ENCODE measurements around the gene OR10J4. TPM values are rescaled to one million over a fixed set of nuclear protein-coding genes. Genes with fewer than 3 reads are reported as not detected.
A peak's percentile ranks its signal among the peaks of the same experiment; 100 is the strongest.
"Not testable (repeated sequence)": the region's sequence is repeated elsewhere in the genome, so short reads cannot be mapped to it uniquely, and the experiment has no call there.

The OR10J4 gene
- not detected for total RNA-seq

DNA sequence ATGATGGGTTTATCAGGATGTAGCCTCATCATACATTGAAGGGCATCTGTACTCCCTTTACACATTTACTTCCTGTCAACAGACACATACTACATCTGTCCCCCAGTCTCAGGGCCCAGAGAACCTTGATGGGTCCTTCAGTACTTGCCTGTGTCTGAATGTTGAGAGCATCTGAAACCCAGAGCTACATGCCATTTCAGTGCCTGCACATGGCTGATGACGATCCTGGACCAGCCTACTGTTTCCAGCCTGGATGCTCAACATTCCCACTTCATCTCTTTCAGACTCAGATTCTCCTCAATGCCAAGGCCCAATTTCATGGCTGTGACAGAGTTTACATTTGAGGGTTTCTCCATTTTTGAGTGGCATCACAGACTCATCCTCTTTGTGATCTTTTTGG lies at the start of gene OR10J4:
Gene OR10J4 (plus strand): TSS at position 301 of the 400 bp plus-strand sequence.
- DNase-seq (ENCODE audit: low spot score) = no peak

DNA sequence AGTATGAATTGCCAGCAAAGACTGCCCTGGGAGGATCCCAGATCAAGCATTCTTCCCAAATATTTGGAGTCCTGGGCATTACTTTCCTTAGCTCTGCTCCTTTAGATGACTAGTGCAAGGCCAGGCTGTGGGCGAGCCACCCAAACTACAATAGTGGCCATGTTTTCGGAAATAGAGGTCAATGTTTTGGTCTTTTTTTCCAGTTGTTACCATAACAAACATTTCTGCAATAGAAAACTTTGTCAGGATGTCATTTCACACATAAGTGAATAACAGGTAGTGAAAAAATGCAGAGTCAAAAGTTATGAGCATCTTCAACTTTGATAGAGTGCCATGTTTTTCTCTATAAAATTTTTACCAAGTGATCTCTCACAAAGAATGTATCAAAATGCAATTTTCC lies 25.2 kb upstream of the OR10J4 start:
- no peak for DNase-seq (ENCODE audit: low spot score)

DNA sequence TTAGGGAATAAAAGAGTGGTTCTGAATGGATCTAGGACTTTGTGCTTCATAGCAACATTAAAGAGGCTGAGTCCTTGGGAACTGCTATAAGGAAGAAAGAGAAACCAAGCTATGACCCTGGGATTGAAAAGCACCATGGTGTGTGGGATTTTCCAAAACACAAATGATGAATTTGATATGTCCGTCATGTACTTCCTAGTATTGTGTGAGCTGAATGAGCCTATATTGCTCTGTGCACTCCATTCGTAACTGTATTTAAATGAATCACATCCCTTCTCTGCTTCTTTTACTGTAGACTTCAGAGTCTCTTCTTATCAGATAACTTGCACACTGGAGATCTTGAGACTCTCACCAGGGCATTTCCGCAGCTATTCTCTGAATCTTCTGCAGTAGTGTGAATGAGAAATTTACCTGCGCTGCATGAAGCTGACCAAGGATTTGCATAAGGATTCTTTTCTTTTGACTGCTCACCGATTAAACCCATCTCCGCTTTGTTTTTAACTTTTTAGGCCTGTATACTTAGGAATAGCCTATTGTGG lies 23.1 kb upstream of the OR10J4 start:
- DNase-seq (ENCODE audit: low spot score) = no peak

DNA sequence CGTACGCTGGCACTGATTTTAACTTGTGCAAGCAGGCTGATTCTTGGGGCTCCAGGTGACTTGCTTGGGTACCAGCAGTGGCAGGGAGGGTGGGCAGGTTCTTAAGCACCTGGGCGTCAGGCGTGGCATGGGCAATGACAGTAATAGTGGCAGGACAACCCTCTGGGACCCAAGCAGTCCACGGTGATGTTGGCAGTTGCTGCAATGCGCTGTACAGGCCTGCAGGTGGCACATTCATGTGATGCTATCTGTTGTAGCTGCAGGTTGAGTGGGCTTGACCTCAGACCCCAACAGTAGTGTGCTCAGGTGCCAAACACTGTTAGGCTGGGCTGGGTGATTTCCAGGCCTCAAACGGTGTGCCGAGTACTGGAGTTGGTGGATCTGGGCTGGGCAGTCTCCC lies 10.2 kb upstream of the OR10J4 start:
- DNase-seq (ENCODE audit: low spot score) = no peak

DNA sequence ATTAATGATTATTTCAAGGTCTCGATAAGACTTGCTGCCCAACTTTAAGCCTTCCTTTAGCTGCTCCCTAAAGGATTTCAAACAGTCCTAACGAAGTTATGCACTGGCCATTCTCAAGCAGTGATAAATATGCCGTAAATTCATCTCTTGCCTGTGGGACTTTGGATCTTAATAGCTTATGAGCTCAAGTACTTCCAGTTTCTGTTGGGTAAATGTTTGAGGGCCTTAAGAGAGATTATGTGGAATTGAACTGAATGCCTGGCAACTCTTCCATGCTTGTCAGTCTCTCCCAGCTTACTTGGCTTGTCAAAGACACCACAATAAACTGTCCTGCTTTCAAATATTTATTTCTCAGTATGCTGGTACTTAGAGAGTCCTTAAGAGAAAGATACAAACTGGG lies 3.5 kb upstream of the OR10J4 start:
- no peak for DNase-seq (ENCODE audit: low spot score)

- DNase-seq (ENCODE audit: low spot score) = no peak
Observed at GRCh38 chr1:159429074-159429861, 2.7 kb upstream of the OR10J4 start.

DNA sequence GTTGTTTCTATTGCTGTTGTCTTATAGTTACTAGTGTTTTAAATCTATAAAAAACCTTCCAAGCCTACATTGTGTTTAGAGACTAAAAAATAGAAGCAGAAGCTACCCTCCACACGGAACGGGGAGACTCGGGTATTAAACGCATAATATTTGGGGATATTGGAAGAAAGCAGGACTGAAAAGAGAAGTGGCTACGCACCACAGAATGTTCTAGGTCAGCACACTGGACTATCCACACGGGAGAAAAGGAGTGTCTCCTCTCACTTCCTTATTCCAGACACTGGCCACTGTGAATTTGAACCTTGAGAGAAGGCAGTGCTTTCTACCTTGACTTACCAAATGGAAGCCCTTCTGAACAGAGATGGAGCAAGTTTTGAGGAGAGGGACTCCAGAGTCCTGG lies 1.0 kb upstream of the OR10J4 start:
- no peak for DNase-seq (ENCODE audit: low spot score)

DNA sequence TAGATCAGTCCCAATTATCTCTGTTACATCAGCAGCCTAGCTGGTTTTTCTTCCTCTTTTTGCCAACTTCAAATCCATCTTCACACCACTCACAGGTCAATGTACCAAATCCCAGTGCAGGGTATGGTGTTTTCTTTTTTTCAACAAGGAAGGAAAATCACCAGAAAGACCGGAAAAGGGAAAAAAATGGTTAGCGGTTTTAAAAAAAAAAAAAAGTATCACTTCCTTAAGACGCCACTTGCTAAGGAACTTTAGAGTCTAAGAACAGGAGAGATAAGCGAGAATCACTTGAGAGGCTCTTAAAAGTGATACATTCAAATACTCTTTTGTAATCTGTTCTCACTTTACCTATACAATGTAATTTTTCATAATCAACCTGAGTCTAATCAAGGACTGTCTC lies 4.5 kb downstream of the OR10J4 start:
- DNase-seq (ENCODE audit: low spot score) = peak; percentile 69

DNA sequence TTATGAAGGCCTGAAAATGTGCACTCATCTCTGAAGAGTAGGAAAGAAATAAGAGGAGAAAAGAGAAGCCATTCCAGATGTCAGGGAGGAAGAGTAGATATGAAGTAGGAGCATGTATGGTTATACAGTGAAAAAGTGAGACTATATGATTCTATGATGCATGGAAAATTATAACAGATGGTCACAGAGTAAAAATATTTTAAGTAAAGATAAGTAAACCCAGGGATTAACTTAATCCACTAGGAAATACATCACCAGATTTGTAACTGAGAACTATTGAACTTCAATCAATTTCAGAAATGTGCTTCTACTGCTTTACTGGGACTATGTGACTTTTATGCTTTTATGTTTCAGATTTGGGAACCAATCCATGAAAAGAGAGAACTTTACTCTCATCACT lies 7.4 kb downstream of the OR10J4 start, which contains the start of gene OR10J1:
Gene OR10J1 (plus strand): TSS at position 301 of the 400 bp plus-strand sequence. CDS start 70 bp downstream, at position 371.
- DNase-seq (ENCODE audit: low spot score) = no peak

- no peak for DNase-seq (ENCODE audit: low spot score)
Observed at GRCh38 chr1:159441360-159441759, 9.4 kb downstream of the OR10J4 start.

GRCh38 chr1:159442428-159442827 lies 10.4 kb downstream of the OR10J4 start:
- no peak for DNase-seq (ENCODE audit: low spot score)

GRCh38 chr1:159443066-159443750 lies 11.2 kb downstream of the OR10J4 start:
- no peak for DNase-seq (ENCODE audit: low spot score)

DNA sequence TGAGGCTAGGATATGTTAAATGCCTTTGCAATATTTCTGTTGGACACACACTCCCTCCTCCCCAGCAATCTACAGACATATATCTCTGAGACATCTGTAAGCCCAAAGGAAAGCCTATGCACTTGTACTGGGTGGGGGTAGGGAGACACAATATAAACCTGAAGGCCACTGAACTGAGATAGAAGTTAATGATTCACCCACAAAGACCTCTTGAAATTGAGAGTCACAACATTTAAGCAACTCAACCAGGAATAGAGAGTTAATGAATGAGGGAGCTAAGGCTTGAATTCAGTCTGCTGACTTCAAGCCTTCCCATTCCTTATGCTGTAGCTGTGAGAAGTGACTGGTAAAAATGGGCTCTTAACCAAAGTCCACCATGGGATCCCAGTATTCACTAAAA lies 12.5 kb downstream of the OR10J4 start:
- no peak for DNase-seq (ENCODE audit: low spot score)

GRCh38 chr1:159448181-159448580 lies 16.2 kb downstream of the OR10J4 start:
- DNase-seq (ENCODE audit: low spot score) = no peak

- not testable (repeated sequence) for DNase-seq (ENCODE audit: low spot score)
Observed at GRCh38 chr1:159449605-159450004, 17.6 kb downstream of the OR10J4 start.

DNA sequence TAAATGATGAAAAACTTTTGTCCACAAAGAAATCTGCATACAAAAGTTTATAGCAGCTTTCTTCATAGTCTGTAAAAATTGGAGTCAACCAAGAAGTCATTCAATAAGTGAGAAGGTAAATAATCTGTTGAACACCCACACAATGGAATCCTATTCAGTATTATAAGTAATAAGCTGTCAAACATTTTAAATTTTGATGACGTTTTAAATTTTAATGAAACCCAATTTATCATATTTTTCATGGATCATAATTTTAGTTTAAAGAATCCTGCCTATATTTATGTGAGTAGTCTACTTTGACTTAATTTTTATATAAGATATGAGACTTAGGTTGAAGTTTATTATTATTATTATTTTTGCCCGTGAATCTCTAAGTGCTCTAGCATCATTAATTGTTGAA lies 27.5 kb downstream of the OR10J4 start:
- no peak for DNase-seq (ENCODE audit: low spot score)

DNA sequence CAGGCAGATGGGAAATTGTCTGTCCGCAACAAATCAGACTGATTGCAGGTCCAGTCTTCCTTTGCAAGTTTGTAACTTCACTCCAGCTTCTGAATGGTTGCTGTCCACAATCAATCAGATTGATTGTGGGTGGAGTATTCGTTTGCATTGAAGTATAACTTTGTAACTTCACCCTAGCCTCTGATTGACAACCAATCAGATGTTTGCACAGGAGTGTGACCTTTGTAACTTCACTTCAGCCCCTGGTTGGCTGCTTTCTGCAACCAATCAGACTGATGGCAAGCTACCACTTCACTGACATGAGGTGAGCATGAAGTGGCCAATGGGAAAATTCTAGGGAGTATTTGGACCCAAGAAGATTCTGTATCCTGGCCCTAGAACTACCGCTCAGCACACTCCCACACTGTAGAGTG lies 33.2 kb downstream of the OR10J4 start:
- no peak for DNase-seq (ENCODE audit: low spot score)

DNA sequence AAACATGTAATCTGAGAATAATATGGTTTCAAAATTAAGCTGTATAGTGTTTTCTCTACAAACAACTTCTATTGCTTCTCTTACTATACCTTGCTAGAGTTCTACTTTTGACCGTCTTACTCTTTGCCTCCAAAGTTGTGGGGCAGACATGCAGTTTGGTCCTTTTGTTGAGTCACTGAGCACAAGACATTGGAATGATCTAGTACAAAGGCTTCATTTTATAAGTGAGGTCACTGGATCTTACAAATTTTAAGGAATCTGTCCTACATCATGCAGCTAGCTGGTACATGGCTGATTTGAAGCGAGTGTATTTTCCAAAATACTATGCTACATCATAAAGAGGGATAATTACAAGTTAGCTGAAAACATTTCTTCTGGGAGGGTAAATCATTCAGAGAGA lies 36.3 kb downstream of the OR10J4 start:
- no peak for DNase-seq (ENCODE audit: low spot score)

GRCh38 chr1:159469921-159470533 lies 38.0 kb downstream of the OR10J4 start:
- no peak for DNase-seq (ENCODE audit: low spot score)

DNA sequence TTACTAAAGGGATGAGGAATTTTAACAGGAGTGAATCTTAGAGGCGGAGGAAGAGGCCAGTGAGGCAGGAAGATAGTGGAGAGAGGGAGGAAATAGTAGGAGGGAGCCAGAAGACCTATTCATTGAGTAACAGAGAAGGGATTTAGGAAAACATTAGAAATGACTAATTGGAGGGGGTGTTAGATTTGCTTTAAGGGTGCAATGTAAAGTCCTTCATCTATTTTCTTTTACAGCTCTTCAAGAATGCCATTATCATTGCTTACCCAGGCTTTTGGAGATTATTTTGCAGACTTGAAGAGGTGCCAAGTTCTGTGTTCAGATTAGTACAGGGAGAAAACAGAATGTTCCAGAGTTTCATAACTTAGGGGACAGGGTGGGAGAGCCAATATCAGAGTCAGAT lies 41.3 kb downstream of the OR10J4 start:
- DNase-seq (ENCODE audit: low spot score) = no peak

- DNase-seq (ENCODE audit: low spot score) = no peak
Observed at GRCh38 chr1:159474926-159475325, 42.9 kb downstream of the OR10J4 start.
